IMR-90 (cell line): Measurements from ENCODE around the gene RNF133. TPM values are rescaled to one million over a fixed set of nuclear protein-coding genes. Genes with fewer than 3 reads are reported as not detected.

ENCODE experiments used
- ATAC-seq: fragments of 200-7000 bp; cut with Tn5 transposase; 2 replicates; pipeline ENCODE4 v1.9.1; 2020; ENCODE audit warnings: low read depth, mild to moderate bottlenecking, moderate library complexity
- BruUV-seq: library from RNA; stranded (reverse); fragments of 400-500 nt; replicated peaks from 2 replicates; lab custom pipeline; 2021; lab: Mats Ljungman, UMichigan
- CTCF ChIA-PET: fragments of 300-600 bp; formaldehyde crosslinking; extraction: SDS; loops from one replicate; lab custom pipeline; 2021; ENCODE audit warnings: antibody characterized with exemption; lab: Yijun Ruan, JAX
- POLR2A ChIA-PET: fragments of 300-600 bp; sonication (Branson Sonifier 250); formaldehyde crosslinking; loops from one replicate; lab custom pipeline; 2022; ENCODE audit warnings: antibody characterized with exemption; ENCODE audit not compliant: unreplicated experiment; lab: Charles Lee
- DNase-seq: peaks from one replicate; pipeline ENCODE4 v3.0.0; 2013
- H2AFZ ChIP-seq: replicated peaks from 2 replicates; pipeline ENCODE3; 2013; ENCODE audit warnings: low read length, mild to moderate bottlenecking; ENCODE audit not compliant: poor library complexity
- H2AK5ac ChIP-seq: 2 replicates; pipeline ENCODE4 v1.6.1; 2013; ENCODE audit warnings: low read depth, low read length, inconsistent platforms
- H2AK9ac ChIP-seq: replicated peaks from 2 replicates; pipeline ENCODE3; 2013; ENCODE audit warnings: mild to moderate bottlenecking, low read depth, low read length, moderate library complexity; ENCODE audit not compliant: poor library complexity
- H2BK120ac ChIP-seq: 2 replicates; pipeline ENCODE4 v1.6.1; 2013; ENCODE audit warnings: low read depth, low read length, inconsistent platforms
- H2BK15ac ChIP-seq: 3 replicates; pipeline ENCODE4 v1.6.1; 2013; ENCODE audit warnings: low read depth, low read length, inconsistent platforms
- H2BK20ac ChIP-seq: 2 replicates; pipeline ENCODE4 v1.6.1; 2013; ENCODE audit warnings: low read depth, mild to moderate bottlenecking, inconsistent platforms, low read length, moderate library complexity
- H2BK5ac ChIP-seq: 2 replicates; pipeline ENCODE4 v1.6.1; 2013; ENCODE audit warnings: mild to moderate bottlenecking, low read depth, low read length, inconsistent platforms; ENCODE audit not compliant: poor library complexity, severe bottlenecking
- H3K14ac ChIP-seq: replicated peaks from 2 replicates; pipeline ENCODE4 v1.6.1; 2013; ENCODE audit warnings: low read depth, low read length, inconsistent platforms
- H3K18ac ChIP-seq: 2 replicates; pipeline ENCODE4 v1.6.1; 2013; ENCODE audit warnings: low read depth, low read length, control low read depth
- H3K23ac ChIP-seq: 2 replicates; pipeline ENCODE4 v1.6.1; 2013; ENCODE audit warnings: low read depth, low read length, inconsistent platforms
- H3K27ac ChIP-seq: 2 replicates; pipeline ENCODE4 v1.5.1; 2013; ENCODE audit warnings: mild to moderate bottlenecking, control low read depth, low read length; ENCODE audit not compliant: insufficient read depth
- H3K27me3 ChIP-seq: 2 replicates; pipeline ENCODE4 v1.6.1; 2013; ENCODE audit warnings: low read length; ENCODE audit not compliant: control insufficient read depth, insufficient read depth
- H3K36me3 ChIP-seq: 2 replicates; pipeline ENCODE4 v1.6.1; 2013; ENCODE audit warnings: low read length, mixed read lengths; ENCODE audit not compliant: control insufficient read depth, insufficient read depth
- H3K4ac ChIP-seq: 2 replicates; pipeline ENCODE4 v1.6.1; 2013; ENCODE audit warnings: low read depth, low read length, inconsistent platforms
- H3K4me1 ChIP-seq: 2 replicates; pipeline ENCODE4 v1.6.1; 2013; ENCODE audit warnings: low read length, mixed read lengths; ENCODE audit not compliant: control insufficient read depth, insufficient read depth
- H3K4me2 ChIP-seq: 2 replicates; pipeline ENCODE4 v1.6.1; 2013; ENCODE audit warnings: low read depth, mild to moderate bottlenecking, control low read depth, low read length, moderate library complexity
- H3K4me3 ChIP-seq: 2 replicates; pipeline ENCODE4 v1.5.1; 2013; ENCODE audit warnings: low read depth, mild to moderate bottlenecking, control low read depth, low read length, moderate library complexity; ENCODE audit not compliant: insufficient read depth
- H3K56ac ChIP-seq: 2 replicates; pipeline ENCODE4 v1.6.1; 2013; ENCODE audit warnings: low read length, inconsistent platforms; ENCODE audit not compliant: insufficient read depth; ENCODE audit errors: extremely low read depth
- H3K79me1 ChIP-seq, 2 experiments: 2 replicates each; pipeline ENCODE4 v1.6.1; 2013; ENCODE audit warnings: low read length in 2 of 2, inconsistent platforms in 1 of 2, low read depth in 1 of 2
- H3K9ac ChIP-seq: 2 replicates; pipeline ENCODE4 v1.6.1; 2013; ENCODE audit warnings: low read depth, low read length, control low read depth
- H3K9me1 ChIP-seq: 2 replicates; pipeline ENCODE4 v1.6.1; 2013; ENCODE audit warnings: low read length, inconsistent platforms; ENCODE audit not compliant: insufficient read depth
- H3K9me3 ChIP-seq: 2 replicates; pipeline ENCODE4 v1.6.1; 2013; ENCODE audit warnings: low read length; ENCODE audit not compliant: control insufficient read depth, insufficient read depth
- H4K20me1 ChIP-seq: 2 replicates; pipeline ENCODE4 v1.6.1; 2013; ENCODE audit warnings: low read length, inconsistent platforms; ENCODE audit not compliant: insufficient read depth
- H4K5ac ChIP-seq: 2 replicates; pipeline ENCODE4 v1.6.1; 2013; ENCODE audit warnings: mild to moderate bottlenecking, low read depth, low read length, control low read depth
- H4K8ac ChIP-seq, 2 experiments: 2 replicates each; pipeline ENCODE4 v1.6.1; 2013; ENCODE audit warnings: low read depth in 2 of 2, low read length in 2 of 2, control low read depth in 1 of 2, inconsistent platforms in 1 of 2
- H4K91ac ChIP-seq: 2 replicates; pipeline ENCODE4 v1.6.1; 2013; ENCODE audit warnings: low read depth, low read length, inconsistent platforms; ENCODE audit not compliant: insufficient read depth
- RAD21 ChIP-seq: IDR thresholded peaks from 2 replicates; pipeline ENCODE4 v1.6.1; 2012; ENCODE audit warnings: low read length, improper control_type of control experiment
- WGBS, 2 experiments: methylation state at CpG; one replicate each; pipeline versions ENCODE4 v1.1.5 to v1.1.7; 2013; ENCODE audit warnings: missing lambda C conversion rate in 2 of 2; ENCODE audit not compliant: insufficient read length in 1 of 2; ENCODE audit errors: extremely low coverage in 2 of 2; 5-methylcytosine and 5-hydroxymethylcytosine counted together
- dilution Hi-C: fragments of 300-500 bp; cut with HindIII; formaldehyde crosslinking; loops from one replicate; pipeline ENCODE4 v1.14.3; 2018; ENCODE audit warnings: low sequenced_read_pairs; ENCODE audit not compliant: unreplicated experiment
- in situ Hi-C: fragments of 300-500 bp; cut with MboI; formaldehyde crosslinking; loops from 3 replicates; pipeline ENCODE4 v1.14.3; 2019; ENCODE audit warnings: low sequenced_read_pairs, inconsistent platforms, mixed read lengths
- intact Hi-C: fragments of 100-400 bp; cut with micrococcal nuclease; formaldehyde crosslinking; loops from 2 replicates; pipeline ENCODE4 v1.10.0; 2022
- polyA plus RNA-seq, 3 experiments: library from polyadenylated mRNA; depleted of rRNA; stranded (reverse); fragments of >200 nt; gene quantifications; 2 replicates each; pipeline ENCODE4 v1.2.3, GENCODE V29; 2012; ENCODE audit warnings: low replicate concordance in 1 of 3
- total RNA-seq: library from RNA; depleted of rRNA; stranded (reverse); fragments of >200 nt; gene quantifications from 2 replicates; pipeline ENCODE4 v1.2.3, GENCODE V29; 2012

Gene RNF133
- total and polyA plus RNA-seq, 2 of the 4 experiments (the other 2 are of a cell fraction) = not detected

DNA sequence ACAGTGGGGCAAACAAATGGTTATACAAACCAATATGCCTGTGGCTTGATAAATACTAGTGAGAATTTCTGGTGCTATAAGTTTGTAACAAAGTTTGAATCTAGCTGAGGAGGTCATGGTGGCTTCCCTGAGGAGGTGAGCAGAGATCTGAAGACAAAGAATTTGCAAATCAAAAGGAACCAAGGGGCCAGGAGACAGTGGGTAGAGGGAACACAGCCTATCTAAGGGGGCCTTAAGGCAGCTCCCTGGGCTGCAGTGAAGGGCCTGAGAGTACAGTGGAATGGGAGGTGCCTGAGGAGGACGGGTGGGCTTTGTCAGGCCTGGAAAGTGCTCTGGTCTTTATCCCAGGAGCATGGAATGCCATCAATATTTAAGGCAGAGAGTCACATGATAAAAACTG lies 21.8 kb downstream of the RNF133 start:
- Histone ChIP-seq H4K8ac (no peak overlapping the region), H3K36me3 (no peaks in the 10 kb centered on the region), H2BK5ac (no peak overlapping the region), H2BK120ac (no peak overlapping the region), H3K23ac (no peak overlapping the region), H3K27ac (no peak overlapping the region), H3K14ac (no peak overlapping the region), H3K9me3 (peaks cover 10% of the 10 kb centered on the region), H3K56ac (no peak overlapping the region), H3K9ac (no peak overlapping the region), H3K4ac (no peak overlapping the region), H2AK5ac (no peak overlapping the region), H3K4me1 (no peaks in the 10 kb centered on the region), H4K5ac (no peak overlapping the region), H3K4me3 (no peak overlapping the region), H3K9me1 (no peaks in the 10 kb centered on the region), H3K18ac (no peak overlapping the region), H3K79me1 (no peaks in the 10 kb centered on the region), H4K91ac (no peak overlapping the region), H3K4me2 (no peak overlapping the region), H2BK20ac (no peak overlapping the region), H2AFZ (no peak overlapping the region), H2BK15ac (no peak overlapping the region), H3K27me3 (no peaks in the 10 kb centered on the region), H4K20me1 (no peaks in the 10 kb centered on the region), H2AK9ac (no peak overlapping the region)
- in situ Hi-C loops (no loop called here), intact Hi-C loops (no loop called here), dilution Hi-C loops (no loop called here)
- ChIA-PET CTCF (no interaction called here), POLR2A (no interaction called here)
- WGBS, 2 experiments = no CpG with 5 or more reads among the region's 1 CpG
- DNase-seq (no peak), ATAC-seq (no peak)
- TF ChIP-seq RAD21 = no peak
- no TSS peak for BruUV-seq
